Immature natural killer cell (primary cell): ENCODE results near the gene ZNF285. TPM values are rescaled to one million over a fixed set of nuclear protein-coding genes. Genes with fewer than 3 reads are reported as not detected.
"Not testable (repeated sequence)": the region's sequence is repeated elsewhere in the genome, so short reads cannot be mapped to it uniquely, and the experiment has no call there.

ENCODE experiments used
- DNase-seq, 3 donors: peaks; one replicate each; pipeline ENCODE4 v3.0.0; 2022; ENCODE audit warnings: mixed read lengths in 1 of 3
- H3K27ac Mint-ChIP-seq, 6 donors: one replicate each; pipeline ENCODE4 v1.8.0; 2020; ENCODE audit warnings: mixed read lengths in 6 of 6, mild to moderate bottlenecking in 5 of 6, inconsistent platforms in 4 of 6, moderate library complexity in 3 of 6
- H3K27me3 Mint-ChIP-seq, 3 donors: one replicate each; pipeline ENCODE4 v1.8.0; 2020 to 2021; ENCODE audit warnings: low read depth in 3 of 3, mild to moderate bottlenecking in 3 of 3, mixed read lengths in 3 of 3, moderate library complexity in 3 of 3, inconsistent platforms in 1 of 3
- H3K36me3 Mint-ChIP-seq, 3 donors: one replicate each; pipeline ENCODE4 v1.8.0; 2020; ENCODE audit warnings: mixed read lengths in 3 of 3, inconsistent platforms in 2 of 3, mild to moderate bottlenecking in 2 of 3
- H3K4me1 Mint-ChIP-seq, 2 donors: one replicate each; pipeline ENCODE4 v1.8.0; 2020; ENCODE audit warnings: inconsistent platforms in 2 of 2, mild to moderate bottlenecking in 2 of 2, mixed read lengths in 2 of 2, moderate library complexity in 1 of 2
- H3K4me3 Mint-ChIP-seq, 5 donors: one replicate each; pipeline ENCODE4 v1.8.0; 2020; ENCODE audit warnings: mild to moderate bottlenecking in 5 of 5, mixed read lengths in 5 of 5, inconsistent platforms in 3 of 5, moderate library complexity in 3 of 5
- H3K9me3 Mint-ChIP-seq, 6 donors: one replicate each; pipeline ENCODE4 v1.8.0; 2020; ENCODE audit warnings: mild to moderate bottlenecking in 6 of 6, mixed read lengths in 6 of 6, inconsistent platforms in 4 of 6, moderate library complexity in 3 of 6
- polyA plus RNA-seq, 3 donors: library from polyadenylated mRNA; unstranded; fragments of 300-500 nt; fragmentation: Illumina TruSeq; gene quantifications; one replicate each; pipeline ENCODE4 v1.2.3, GENCODE V29; 2021

The ZNF285 gene
- polyA plus RNA-seq, 3 donors from 2014 or later, result 0.32 to 2.7 (median 1.6) TPM

- no peak for DNase-seq
- H3K4me3 Mint-ChIP-seq, result no peak overlapping the region
- peaks cover 12 to 42% (median 39%) of the 10 kb centered on the region in 6 donors for H3K9me3 Mint-ChIP-seq
- peaks cover 0 to 1% (median 0%) of the 10 kb centered on the region in 3 donors for H3K27me3 Mint-ChIP-seq
- peaks cover 0 to 11% (median 0%) of the 10 kb centered on the region in 3 donors for H3K36me3 Mint-ChIP-seq
- no peak overlapping the region for H3K27ac Mint-ChIP-seq
- H3K4me1 Mint-ChIP-seq, result no peaks in the 10 kb centered on the region
These were observed 55.4 kb downstream of the ZNF285 start for GRCh38 chr19:44345959-44346358.

- H3K4me1 Mint-ChIP-seq, result no peaks in the 10 kb centered on the region
- no peak overlapping the region for H3K27ac Mint-ChIP-seq
- H3K9me3 Mint-ChIP-seq, result peaks cover 16 to 32% (median 28%) of the 10 kb centered on the region in 6 donors
- H3K27me3 Mint-ChIP-seq, result peaks cover 0 to 2% (median 1%) of the 10 kb centered on the region in 3 donors
- peaks cover 0 to 14% (median 0%) of the 10 kb centered on the region in 3 donors for H3K36me3 Mint-ChIP-seq
- no peak for DNase-seq
- no peak overlapping the region for H3K4me3 Mint-ChIP-seq
These were observed 57.2 kb downstream of the ZNF285 start for GRCh38 chr19:44344255-44344654.

- Mint-ChIP-seq H3K4me3 (no peak overlapping the region), H3K27me3 (peaks cover 0 to 4% (median 0%) of the 10 kb centered on the region in 3 donors), H3K27ac (no peak overlapping the region), H3K9me3 (peaks cover 12 to 27% (median 22%) of the 10 kb centered on the region in 6 donors), H3K36me3 (peaks cover 0 to 17% (median 7%) of the 10 kb centered on the region in 3 donors), H3K4me1 (no peaks in the 10 kb centered on the region)
- no peak for DNase-seq
These were observed 59.6 kb downstream of the ZNF285 start for GRCh38 chr19:44341794-44342193.

- H3K27ac Mint-ChIP-seq, DNase-seq, H3K4me3 Mint-ChIP-seq, H3K4me1 Mint-ChIP-seq, H3K27me3 Mint-ChIP-seq: not testable (repeated sequence)
- peaks cover 27 to 80% (median 47%) of the 10 kb centered on the region in 6 donors for H3K9me3 Mint-ChIP-seq
- H3K36me3 Mint-ChIP-seq, result peaks cover 7 to 39% (median 23%) of the 10 kb centered on the region in 3 donors
These were observed 66.8 kb downstream of the ZNF285 start for GRCh38 chr19:44334639-44335038.

Other genes starting within 250 kb of the ZNF285 start
- gene ZNF226, start 236.5 kb downstream of the ZNF285 start, polyA plus RNA-seq, result 10 to 100 TPM; 23.1 to 41.4 (median 24.3) TPM
- 10 to 100 TPM in 2 of 3 donors, 1 to 10 TPM in 1; 6.5 to 15.4 (median 12.8) TPM for gene ZNF227, start 189.1 kb downstream of the ZNF285 start, polyA plus RNA-seq
- under 1 TPM in 1 of 3 donors, not detected in 2; 0.48 TPM for gene ZNF233, start 141.7 kb downstream of the ZNF285 start, polyA plus RNA-seq
- 1 to 10 TPM; 1.3 to 1.8 (median 1.6) TPM for gene ZNF235, start 96.6 kb downstream of the ZNF285 start, polyA plus RNA-seq
- gene ZNF112, start 44.9 kb downstream of the ZNF285 start, polyA plus RNA-seq, result not detected
- gene ZNF229, start 46.9 kb upstream of the ZNF285 start, polyA plus RNA-seq, result under 1 TPM in 2 of 3 donors, not detected in 1; 0.20 to 0.21 TPM
- gene ZNF180, start 98.9 kb upstream of the ZNF285 start, polyA plus RNA-seq, result 1 to 10 TPM; 2.3 to 7.9 (median 3.8) TPM
- gene CEACAM20, start 128.1 kb upstream of the ZNF285 start, polyA plus RNA-seq, result not detected
- gene IGSF23, start 212.0 kb upstream of the ZNF285 start, polyA plus RNA-seq, result not detected
- 1 to 10 TPM in 2 of 3 donors, under 1 TPM in 1; 0.87 to 7.3 (median 2.2) TPM for gene PVR, start 242.3 kb upstream of the ZNF285 start, polyA plus RNA-seq